GM12874 (cell line): ENCODE data around the gene TDRD3.

Source experiments
- CTCF ChIP-seq: IDR thresholded peaks from 2 replicates; pipeline ENCODE4 v1.5.1; 2011; ENCODE audit warnings: low read depth, mild to moderate bottlenecking, control low read depth, low read length, moderate library complexity; ENCODE audit not compliant: insufficient read depth

Gene TDRD3

GRCh38 chr13:60384911-60385310 is 12.1 kb upstream of the TDRD3 start:
- TF ChIP-seq CTCF = no peak

- TF ChIP-seq CTCF = no peak
These were observed 10.8 kb upstream of the TDRD3 start for GRCh38 chr13:60386250-60386649.

GRCh38 chr13:60392131-60392530 is 4.9 kb upstream of the TDRD3 start:
- TF ChIP-seq CTCF = no peak

GRCh38 chr13:60395971-60396782 is 843 bp upstream of the TDRD3 start:
- no peak for TF ChIP-seq CTCF

- TF ChIP-seq CTCF = no peak
These were observed 821 bp downstream of the TDRD3 start for GRCh38 chr13:60397704-60398378.

GRCh38 chr13:60398379-60398891 is 1.4 kb downstream of the TDRD3 start:
- TF ChIP-seq CTCF = no peak

GRCh38 chr13:60398907-60399589 is 2.0 kb downstream of the TDRD3 start:
- TF ChIP-seq CTCF = no peak
